Measurements from ENCODE around the gene GOLT1B. TPM values are rescaled to one million over a fixed set of nuclear protein-coding genes. Genes with fewer than 3 reads are reported as not detected.

Gene GOLT1B
- total RNA-seq, 4 donors from 2014 or later: 13.6 to 25.1 (median 19.6) TPM

GRCh38 chr12:21485998-21486397, 15.6 kb upstream of the GOLT1B start:
- intact Hi-C loops (cut with DNase I; ENCODE audit: low total_unique reads): no loop called here
- DNase-seq (ENCODE audit: low spot score in 2 of 2): no peak
- H3K4me3 ChIP-seq (ENCODE audit: low read depth, poor library complexity, severe bottlenecking): no peak overlapping the region
- no peak for TF ChIP-seq POLR2A (IDR thresholded peaks at IDR 0.05)
- TF ChIP-seq, protein P1, sequence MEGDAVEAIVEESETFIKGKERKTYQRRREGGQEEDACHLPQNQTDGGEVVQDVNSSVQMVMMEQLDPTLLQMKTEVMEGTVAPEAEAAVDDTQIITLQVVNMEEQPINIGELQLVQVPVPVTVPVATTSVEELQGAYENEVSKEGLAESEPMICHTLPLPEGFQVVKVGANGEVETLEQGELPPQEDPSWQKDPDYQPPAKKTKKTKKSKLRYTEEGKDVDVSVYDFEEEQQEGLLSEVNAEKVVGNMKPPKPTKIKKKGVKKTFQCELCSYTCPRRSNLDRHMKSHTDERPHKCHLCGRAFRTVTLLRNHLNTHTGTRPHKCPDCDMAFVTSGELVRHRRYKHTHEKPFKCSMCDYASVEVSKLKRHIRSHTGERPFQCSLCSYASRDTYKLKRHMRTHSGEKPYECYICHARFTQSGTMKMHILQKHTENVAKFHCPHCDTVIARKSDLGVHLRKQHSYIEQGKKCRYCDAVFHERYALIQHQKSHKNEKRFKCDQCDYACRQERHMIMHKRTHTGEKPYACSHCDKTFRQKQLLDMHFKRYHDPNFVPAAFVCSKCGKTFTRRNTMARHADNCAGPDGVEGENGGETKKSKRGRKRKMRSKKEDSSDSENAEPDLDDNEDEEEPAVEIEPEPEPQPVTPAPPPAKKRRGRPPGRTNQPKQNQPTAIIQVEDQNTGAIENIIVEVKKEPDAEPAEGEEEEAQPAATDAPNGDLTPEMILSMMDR (IDR thresholded peaks at IDR 0.05): no peak

DNA sequence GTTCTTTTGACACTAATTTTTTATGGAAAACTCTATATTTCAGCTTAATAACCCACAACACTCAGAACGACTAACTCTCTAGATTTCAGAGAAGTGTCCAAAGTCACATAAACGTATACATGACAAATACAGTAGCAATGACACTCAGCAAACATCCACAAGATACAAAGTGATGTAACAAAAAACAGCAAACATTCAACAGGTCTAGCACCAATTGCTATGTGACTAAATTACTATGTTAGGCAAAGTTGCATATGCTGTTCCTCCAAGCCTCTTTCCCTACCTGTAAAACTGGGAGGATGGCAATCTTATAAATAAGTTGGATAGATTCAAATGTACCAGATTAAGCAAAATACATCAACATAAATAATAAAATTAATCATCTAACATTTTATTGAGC, 1.8 kb upstream of the GOLT1B start:
- H3K4me3 ChIP-seq (ENCODE audit: low read depth, poor library complexity, severe bottlenecking): no peak overlapping the region
- 67% methylated on average over 2 of the region's 2 CpGs for WGBS, 2 donors
- TF ChIP-seq, protein P1 (IDR thresholded peaks at IDR 0.05): no peak
- TF ChIP-seq POLR2A (IDR thresholded peaks at IDR 0.05): no peak
- no peak for DNase-seq (ENCODE audit: low spot score in 2 of 2)
- intact Hi-C loops (cut with DNase I; ENCODE audit: low total_unique reads): no loop called here

GRCh38 chr12:21500786-21501257, 767 bp upstream of the GOLT1B start:
- DNase-seq (ENCODE audit: low spot score in 2 of 2): no peak
- WGBS, 2 donors: 8 to 17% methylated on average over 8 of the region's 8 CpGs
- TF ChIP-seq, protein P1 (IDR thresholded peaks at IDR 0.05): no peak
- TF ChIP-seq POLR2A (IDR thresholded peaks at IDR 0.05): no peak
- peak overlapping the region; percentile 46 for H3K4me3 ChIP-seq (ENCODE audit: low read depth, poor library complexity, severe bottlenecking)
- intact Hi-C loops (cut with DNase I; ENCODE audit: low total_unique reads): no loop called here

DNA sequence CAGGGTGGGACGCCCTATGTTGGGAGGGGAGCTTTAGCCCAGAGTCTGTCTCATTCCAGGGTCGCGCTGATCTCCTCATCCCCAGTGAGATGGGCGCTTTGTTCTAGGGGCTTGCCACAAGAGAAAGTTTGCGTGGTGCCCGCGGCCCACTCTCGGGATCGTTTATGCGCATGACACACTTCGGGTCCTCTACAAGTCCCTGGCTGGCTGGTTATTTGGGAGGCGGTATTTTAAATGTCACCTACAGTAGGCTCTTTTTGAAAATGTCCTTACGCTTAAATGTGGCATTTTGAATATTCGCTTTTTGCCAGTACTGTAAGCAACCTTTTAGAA, 541 bp downstream of the GOLT1B start:
- H3K4me3 ChIP-seq (ENCODE audit: low read depth, poor library complexity, severe bottlenecking): peak overlapping the region; percentile 100
- 1 to 3% methylated on average over 13 to 14 of the region's 14 CpGs for WGBS, 2 donors
- TF ChIP-seq POLR2A (IDR thresholded peaks at IDR 0.05): no peak
- TF ChIP-seq, protein P1 (IDR thresholded peaks at IDR 0.05): no peak
- DNase-seq (ENCODE audit: low spot score in 2 of 2): peak; percentile 21 to 86
- intact Hi-C loops (cut with DNase I; ENCODE audit: low total_unique reads): no loop called here

GRCh38 chr12:21502872-21503271, 1.3 kb downstream of the GOLT1B start:
- 88 to 93% methylated on average over 1 of the region's 1 CpG for WGBS, 2 donors
- H3K4me3 ChIP-seq (ENCODE audit: low read depth, poor library complexity, severe bottlenecking): no peak overlapping the region
- no peak for DNase-seq (ENCODE audit: low spot score in 2 of 2)
- TF ChIP-seq, protein P1 (IDR thresholded peaks at IDR 0.05): no peak
- no peak for TF ChIP-seq POLR2A (IDR thresholded peaks at IDR 0.05)
- intact Hi-C loops (cut with DNase I; ENCODE audit: low total_unique reads): no loop called here

- WGBS, 2 donors: 14 to 40% methylated on average over 2 of the region's 2 CpGs
- DNase-seq (ENCODE audit: low spot score in 2 of 2): no peak
- no peak for TF ChIP-seq POLR2A (IDR thresholded peaks at IDR 0.05)
- TF ChIP-seq, protein P1 (IDR thresholded peaks at IDR 0.05): no peak
- intact Hi-C loops (cut with DNase I; ENCODE audit: low total_unique reads): no loop called here
- no peak overlapping the region for H3K4me3 ChIP-seq (ENCODE audit: low read depth, poor library complexity, severe bottlenecking)
These were observed 4.3 kb downstream of the GOLT1B start for GRCh38 chr12:21505888-21506287.

All from lower leg skin (tissue), 4 donors.